Naive thymus-derived CD8-positive, alpha-beta T cell (primary cell): ENCODE measurements around the gene TSPAN4. TPM values are rescaled to one million over a fixed set of nuclear protein-coding genes. Genes with fewer than 3 reads are reported as not detected.

Source experiments
- ATAC-seq, 2 donors: fragments of 150-1000 bp; cut with Tn5 transposase in 1 of 2; sonication (Bioruptor Pico), chemical (Tn5 transposase) in 1 of 2; 1 replicate in 1 of 2; 2 replicates in 1 of 2; pipeline ENCODE4 v1.10.0; 2021; ENCODE audit warnings: mild to moderate bottlenecking in 2 of 2, moderate library complexity in 2 of 2
- POLR2A ChIA-PET: fragments of 350-600 bp; sonication (Branson Sonifier 250); formaldehyde crosslinking; loops from one replicate; lab custom pipeline; 2021; ENCODE audit warnings: antibody characterized with exemption; lab: Charles Lee
- DNase-seq, 10 donors: peaks; one replicate each; pipeline versions ENCODE4 v3.0.0 to v3.0.0-alpha.2; 2020 to 2022
- H3K27ac Mint-ChIP-seq, 10 donors: one replicate each; pipeline ENCODE4 v1.8.0; 2020 to 2022; ENCODE audit warnings: mild to moderate bottlenecking in 10 of 10, mixed read lengths in 10 of 10, moderate library complexity in 4 of 10, inconsistent platforms in 1 of 10
- H3K27me3 Mint-ChIP-seq, 5 donors: one replicate each; pipeline ENCODE4 v1.8.0; 2021 to 2022; ENCODE audit warnings: mixed read lengths in 5 of 5
- H3K36me3 Mint-ChIP-seq, 3 donors: one replicate each; pipeline ENCODE4 v1.8.0; 2020 to 2022; ENCODE audit warnings: mixed read lengths in 3 of 3, mild to moderate bottlenecking in 2 of 3, inconsistent platforms in 1 of 3
- H3K4me1 Mint-ChIP-seq, 4 donors: one replicate each; pipeline ENCODE4 v1.8.0; 2021 to 2022; ENCODE audit warnings: mixed read lengths in 4 of 4
- H3K4me3 Mint-ChIP-seq, 10 donors: one replicate each; pipeline ENCODE4 v1.8.0; 2020 to 2022; ENCODE audit warnings: mild to moderate bottlenecking in 10 of 10, mixed read lengths in 10 of 10, moderate library complexity in 6 of 10, inconsistent platforms in 1 of 10
- H3K9me3 Mint-ChIP-seq, 9 donors: one replicate each; pipeline ENCODE4 v1.8.0; 2020 to 2022; ENCODE audit warnings: mixed read lengths in 9 of 9, mild to moderate bottlenecking in 3 of 9, inconsistent platforms in 1 of 9, moderate library complexity in 1 of 9
- polyA plus RNA-seq, 3 donors: library from polyadenylated mRNA; unstranded; fragments of 300-500 nt; fragmentation: Illumina TruSeq; gene quantifications; one replicate each; pipeline ENCODE4 v1.2.3, GENCODE V29; 2021
- total RNA-seq, 8 experiments: library from RNA in 2 of 8; stranded (reverse) in 2 of 8; gene quantifications; one replicate each; pipeline ENCODE4 v1.2.3 and lab custom pipeline; 2021 to 2026

The TSPAN4 gene
- total and polyA plus RNA-seq, 5 experiments from 2014 or later = 6.0 to 12.8 (median 8.3) TPM

DNA sequence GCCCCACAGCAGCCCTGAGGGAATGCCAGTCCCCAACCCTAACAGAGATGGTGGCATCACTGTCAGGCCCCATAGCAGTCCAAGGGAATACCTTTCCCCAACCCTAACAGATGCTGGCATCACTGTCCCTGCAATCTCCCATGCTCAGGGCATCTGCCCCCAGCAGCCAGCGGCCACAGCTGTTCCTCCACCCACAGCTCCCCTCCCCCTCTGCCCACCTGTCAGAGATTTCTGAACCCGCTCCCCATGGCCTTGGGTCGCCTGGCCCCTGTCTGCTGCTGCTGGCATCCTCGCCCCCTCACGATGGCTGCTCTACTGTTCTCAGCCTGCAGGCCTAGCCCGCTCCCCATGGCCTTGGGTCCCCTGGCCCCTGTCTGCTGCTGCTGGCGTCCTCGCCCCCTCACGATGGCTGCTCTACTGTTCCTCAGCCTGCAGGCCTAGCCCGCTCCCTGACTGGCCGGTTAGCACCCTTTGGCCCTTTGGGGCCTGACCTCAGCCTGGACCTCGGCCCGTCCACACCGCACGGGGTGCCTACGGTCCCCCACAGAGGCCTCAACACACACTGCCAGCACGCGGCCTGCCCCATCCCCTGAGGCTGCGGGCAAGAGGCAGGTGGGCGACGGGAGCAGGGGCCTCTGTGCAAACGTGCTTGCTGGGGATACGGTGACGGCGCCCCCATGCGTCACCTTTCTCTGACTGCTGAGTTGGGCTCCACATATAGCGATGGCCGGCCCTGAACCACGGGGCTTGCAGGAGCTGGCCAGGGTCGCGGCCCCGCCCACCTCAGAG lies 47.2 kb downstream of the TSPAN4 start:
- DNase-seq (no peak), ATAC-seq (no peak)
- Mint-ChIP-seq H3K4me3 (no peak overlapping the region), H3K36me3 (peaks cover 0 to 9% (median 0%) of the 10 kb centered on the region in 3 donors), H3K27ac (peak overlapping the region in 1 of 10 donors; percentile 5), H3K4me1 (peaks cover 0 to 10% (median 5%) of the 10 kb centered on the region in 4 donors), H3K27me3 (no peaks in the 10 kb centered on the region), H3K9me3 (no peaks in the 10 kb centered on the region)
- POLR2A ChIA-PET = no interaction called here

DNA sequence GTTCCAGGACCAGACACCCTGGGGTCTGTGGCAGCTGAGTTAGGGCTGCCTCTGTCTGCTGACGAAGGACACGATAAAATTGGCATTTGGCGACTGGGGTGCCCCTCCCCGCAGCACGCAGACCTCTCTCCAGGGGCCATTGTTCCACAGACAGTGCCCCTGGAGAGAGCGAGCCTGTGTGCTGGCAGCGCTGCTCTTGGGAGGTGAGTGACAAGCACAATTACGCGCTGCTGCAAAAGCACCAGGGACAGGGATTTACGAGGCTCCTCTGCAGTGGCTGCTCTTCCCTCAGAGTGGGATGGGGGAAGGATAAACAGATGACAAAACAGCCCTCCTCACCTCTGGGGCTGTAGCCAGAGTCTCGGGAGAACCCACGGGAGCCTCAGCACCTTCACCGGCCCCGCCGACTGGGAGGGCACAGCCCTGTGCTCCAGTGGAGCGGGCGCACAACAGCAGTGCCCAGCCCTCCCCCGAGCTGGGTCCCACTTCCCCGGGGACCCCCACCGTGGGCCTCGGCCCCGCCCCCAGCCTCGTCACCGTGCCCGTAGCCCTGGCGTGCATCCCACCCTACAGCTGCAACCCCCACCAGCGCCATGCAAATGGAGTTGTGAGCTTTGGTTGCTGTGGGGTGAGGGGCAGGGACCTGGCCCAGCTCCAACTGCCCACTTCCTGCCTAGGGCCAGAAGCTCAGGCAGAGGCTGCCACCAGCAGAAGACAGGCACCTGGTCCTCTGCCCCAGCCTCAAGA lies 48.3 kb downstream of the TSPAN4 start:
- DNase-seq = no peak
- no peak overlapping the region for H3K27ac Mint-ChIP-seq
- POLR2A ChIA-PET = interaction anchor here (0.5 kb wide), 2 partner anchors 29 to 84 kb away, joined by 3 to 4 read pairs; no protein-coding TSS in a partner anchor

DNA sequence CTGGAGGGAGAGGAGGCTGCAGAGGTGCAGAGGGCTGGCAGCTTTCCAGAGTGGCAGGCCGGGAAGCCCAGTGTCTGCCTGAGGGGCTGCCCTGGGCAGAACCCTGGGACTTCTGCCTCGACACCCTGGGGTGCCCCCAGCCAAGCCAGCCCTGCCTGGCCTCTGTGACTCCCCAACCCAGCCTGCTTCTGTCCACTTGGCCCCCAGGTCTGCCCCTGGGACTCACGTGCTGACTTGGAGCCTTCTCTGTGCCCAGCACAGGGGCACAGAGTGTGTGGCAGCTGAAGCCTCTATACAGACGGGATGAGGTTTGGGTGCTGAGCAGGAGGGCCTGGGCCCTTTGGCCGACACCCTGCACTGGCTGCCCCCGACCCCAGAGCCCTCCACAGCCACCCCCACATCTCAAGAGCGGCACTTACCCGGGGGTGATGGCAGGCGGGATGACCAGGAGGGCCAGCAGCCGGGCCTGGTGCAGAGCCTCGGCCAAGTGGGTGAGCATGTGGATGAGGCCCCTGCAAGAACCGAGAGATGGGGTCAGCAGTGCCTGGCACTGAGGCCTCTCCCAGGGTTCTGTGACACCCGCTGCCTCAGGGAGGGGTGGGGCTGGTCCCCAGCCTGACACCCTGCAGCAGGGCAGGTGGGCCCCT lies 50.5 kb downstream of the TSPAN4 start:
- POLR2A ChIA-PET = no interaction called here
- DNase-seq = no peak
- H3K4me3 Mint-ChIP-seq = no peak overlapping the region
- no peak overlapping the region for H3K27ac Mint-ChIP-seq
- no peaks in the 10 kb centered on the region for H3K9me3 Mint-ChIP-seq
- ATAC-seq = no peak
- no peaks in the 10 kb centered on the region for H3K36me3 Mint-ChIP-seq
- H3K27me3 Mint-ChIP-seq = no peaks in the 10 kb centered on the region
- H3K4me1 Mint-ChIP-seq = peaks cover 0 to 5% (median 3%) of the 10 kb centered on the region in 4 donors

More for the DNA sequence above, 48.3 kb downstream of the TSPAN4 start:
- H3K4me3 Mint-ChIP-seq = no peak overlapping the region
- no peaks in the 10 kb centered on the region for H3K9me3 Mint-ChIP-seq
- no peak for ATAC-seq
- H3K4me1 Mint-ChIP-seq = peaks cover 0 to 7% (median 5%) of the 10 kb centered on the region in 4 donors
- H3K27me3 Mint-ChIP-seq = no peaks in the 10 kb centered on the region
- peaks cover 0 to 9% (median 0%) of the 10 kb centered on the region in 3 donors for H3K36me3 Mint-ChIP-seq

DNA sequence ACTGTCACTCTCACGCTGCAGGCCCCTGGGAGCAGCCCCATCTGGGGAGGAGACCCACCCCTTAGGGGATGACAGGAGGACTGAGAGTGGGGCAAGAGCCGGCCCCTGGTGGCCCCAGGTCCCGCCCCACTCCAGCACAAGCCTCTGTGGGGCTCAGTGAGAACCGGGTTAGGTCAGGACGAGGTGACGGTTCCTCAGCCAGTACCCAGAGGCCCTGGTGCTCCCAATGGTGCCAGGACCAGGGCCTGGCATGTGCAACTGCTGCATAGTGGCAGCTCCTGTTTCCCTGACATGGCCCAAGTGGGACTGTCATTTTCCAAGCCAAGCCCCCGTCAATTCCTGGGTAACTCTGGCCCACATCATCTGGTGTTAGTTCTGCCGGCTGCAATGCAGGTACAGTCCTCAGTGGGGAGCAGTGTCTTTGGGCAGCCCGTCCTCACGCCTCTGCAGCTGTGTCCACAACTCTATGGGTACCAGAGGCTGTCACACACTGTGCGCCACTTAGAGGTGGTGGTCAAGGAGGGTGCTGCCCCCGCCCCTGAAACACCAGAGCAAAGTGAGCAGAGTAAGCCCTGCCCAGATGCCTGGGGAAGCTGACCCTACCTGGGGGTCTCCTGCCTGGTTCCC lies 52.0 kb downstream of the TSPAN4 start:
- POLR2A ChIA-PET = interaction anchor here (0.7 kb wide), 1 partner anchor 91 kb away, joined by 9 read pairs; no protein-coding TSS in a partner anchor
- H3K27ac Mint-ChIP-seq = no peak overlapping the region
- no peak for ATAC-seq
- H3K4me3 Mint-ChIP-seq = no peak overlapping the region
- H3K27me3 Mint-ChIP-seq = no peaks in the 10 kb centered on the region
- H3K4me1 Mint-ChIP-seq = peaks cover 0 to 2% (median 0%) of the 10 kb centered on the region in 4 donors
- no peak for DNase-seq
- H3K9me3 Mint-ChIP-seq = no peaks in the 10 kb centered on the region
- H3K36me3 Mint-ChIP-seq = peaks cover 0 to 2% (median 0%) of the 10 kb centered on the region in 3 donors

DNA sequence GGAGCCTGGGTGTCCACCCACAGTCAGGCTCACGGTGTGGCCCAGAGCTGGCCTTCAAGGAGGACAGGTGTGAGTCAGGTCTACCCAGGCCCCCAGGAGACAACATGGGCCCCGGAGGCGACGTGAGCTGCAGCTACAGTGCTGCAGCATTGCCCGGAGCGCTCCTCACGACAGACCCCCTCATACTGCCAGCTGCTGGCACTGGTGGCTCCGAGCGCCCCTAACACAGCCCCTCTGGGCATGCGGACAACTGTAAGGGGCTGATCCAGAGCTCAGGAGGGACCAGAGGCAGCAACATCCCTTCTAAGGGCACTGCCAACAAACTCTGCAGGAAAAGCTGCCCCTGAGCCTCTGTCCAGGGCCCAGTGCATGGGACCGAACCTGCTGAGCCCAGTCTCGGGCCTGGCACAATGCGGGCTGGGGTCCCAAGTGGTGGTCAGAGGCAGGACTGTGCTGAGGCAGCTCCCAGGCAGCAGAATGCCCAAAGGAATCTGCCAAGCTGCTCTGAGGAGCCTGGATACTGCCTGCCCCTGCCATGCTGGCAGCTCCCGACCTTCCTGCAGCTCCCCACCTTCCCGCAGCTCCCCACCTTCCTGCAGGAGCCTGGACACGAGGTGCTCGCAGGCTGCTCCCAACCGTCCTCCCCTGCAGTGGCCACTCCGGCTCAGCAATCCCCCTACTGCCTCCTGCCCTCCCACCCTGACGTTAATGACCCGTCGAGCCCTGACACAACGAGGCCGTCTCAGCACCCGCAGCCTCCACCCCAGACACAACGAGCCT lies 52.9 kb downstream of the TSPAN4 start:
- DNase-seq (no peak), ATAC-seq (no peak)
- H3K9me3 Mint-ChIP-seq = no peaks in the 10 kb centered on the region
- no peak overlapping the region for H3K27ac Mint-ChIP-seq
- peaks cover 0 to 5% (median 0%) of the 10 kb centered on the region in 3 donors for H3K36me3 Mint-ChIP-seq
- POLR2A ChIA-PET = no interaction called here
- no peaks in the 10 kb centered on the region for H3K27me3 Mint-ChIP-seq
- H3K4me3 Mint-ChIP-seq = no peak overlapping the region
- H3K4me1 Mint-ChIP-seq = peaks cover 0 to 2% (median 0%) of the 10 kb centered on the region in 4 donors

DNA sequence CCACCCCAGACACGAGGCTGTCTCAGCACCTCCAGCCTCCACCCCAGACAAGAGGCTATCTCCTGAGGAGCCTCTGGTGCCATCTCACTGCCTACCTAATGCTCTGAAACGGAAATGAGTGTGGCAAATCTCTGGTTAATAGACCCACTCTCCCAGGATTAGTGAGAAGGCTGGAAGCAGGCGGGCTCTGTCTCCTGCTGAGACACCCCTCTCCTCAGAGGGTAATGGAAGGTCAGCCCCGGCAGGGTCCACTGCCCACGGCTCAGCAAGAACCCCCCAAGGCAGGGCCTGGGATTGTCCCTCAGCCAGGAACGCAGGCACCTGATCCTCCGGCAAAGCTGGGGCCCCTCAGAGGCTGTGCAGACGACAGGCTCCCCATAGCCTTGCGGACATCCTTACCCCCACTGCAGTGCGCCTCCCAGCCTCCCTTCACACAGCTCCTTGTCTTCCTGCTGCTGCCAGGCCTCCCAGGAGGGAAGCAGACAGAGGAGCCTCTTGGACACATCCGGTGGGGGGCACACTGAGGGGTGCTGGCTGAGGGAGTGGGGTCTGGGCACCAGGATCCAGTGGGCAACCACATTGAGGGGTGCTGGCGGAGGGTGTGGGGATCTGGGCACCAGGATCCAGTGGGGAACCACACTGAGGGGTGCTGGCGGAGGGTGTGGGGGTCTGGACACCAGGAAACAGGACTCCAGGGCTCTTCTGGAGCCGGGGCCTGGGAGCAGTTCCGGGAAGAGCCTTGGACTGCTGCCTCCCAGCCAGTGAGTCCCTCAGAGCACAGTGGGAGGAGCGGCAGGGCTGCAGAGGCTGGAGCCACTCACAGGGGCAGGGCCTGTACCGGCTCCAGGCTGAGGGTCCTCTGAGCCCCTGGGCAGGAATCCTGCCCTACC lies 54.8 kb downstream of the TSPAN4 start:
- Mint-ChIP-seq H3K4me3 (no peak overlapping the region), H3K36me3 (peaks cover 6 to 23% (median 9%) of the 10 kb centered on the region in 3 donors), H3K4me1 (peaks cover 0 to 6% (median 0%) of the 10 kb centered on the region in 4 donors), H3K27me3 (no peaks in the 10 kb centered on the region), H3K27ac (no peak overlapping the region), H3K9me3 (no peaks in the 10 kb centered on the region)
- POLR2A ChIA-PET = interaction anchor here (0.6 kb wide), 1 partner anchor 13 kb away, joined by 3 read pairs; no protein-coding TSS in a partner anchor
- DNase-seq = no peak
- no peak for ATAC-seq

DNA sequence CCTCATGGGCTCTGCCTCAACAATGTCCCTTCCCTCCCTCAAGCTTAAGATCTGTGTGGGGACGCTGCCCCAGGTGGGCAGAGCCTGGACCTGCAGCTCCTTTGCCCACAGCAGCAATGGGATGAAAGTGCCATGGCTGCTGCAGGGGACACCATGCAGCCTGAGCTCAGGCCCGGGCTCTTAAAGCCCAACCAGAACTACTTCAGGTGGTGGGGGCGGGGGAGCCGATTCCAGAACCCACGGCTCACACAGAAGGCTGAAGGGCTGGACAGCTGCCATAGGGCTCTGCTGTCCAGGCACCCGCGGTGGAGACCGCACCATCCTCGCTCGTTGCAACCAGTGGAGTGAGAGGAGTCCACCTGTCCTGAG lies 55.5 kb downstream of the TSPAN4 start:
- POLR2A ChIA-PET = no interaction called here
- H3K36me3 Mint-ChIP-seq = peaks cover 6 to 30% (median 14%) of the 10 kb centered on the region in 3 donors

DNA sequence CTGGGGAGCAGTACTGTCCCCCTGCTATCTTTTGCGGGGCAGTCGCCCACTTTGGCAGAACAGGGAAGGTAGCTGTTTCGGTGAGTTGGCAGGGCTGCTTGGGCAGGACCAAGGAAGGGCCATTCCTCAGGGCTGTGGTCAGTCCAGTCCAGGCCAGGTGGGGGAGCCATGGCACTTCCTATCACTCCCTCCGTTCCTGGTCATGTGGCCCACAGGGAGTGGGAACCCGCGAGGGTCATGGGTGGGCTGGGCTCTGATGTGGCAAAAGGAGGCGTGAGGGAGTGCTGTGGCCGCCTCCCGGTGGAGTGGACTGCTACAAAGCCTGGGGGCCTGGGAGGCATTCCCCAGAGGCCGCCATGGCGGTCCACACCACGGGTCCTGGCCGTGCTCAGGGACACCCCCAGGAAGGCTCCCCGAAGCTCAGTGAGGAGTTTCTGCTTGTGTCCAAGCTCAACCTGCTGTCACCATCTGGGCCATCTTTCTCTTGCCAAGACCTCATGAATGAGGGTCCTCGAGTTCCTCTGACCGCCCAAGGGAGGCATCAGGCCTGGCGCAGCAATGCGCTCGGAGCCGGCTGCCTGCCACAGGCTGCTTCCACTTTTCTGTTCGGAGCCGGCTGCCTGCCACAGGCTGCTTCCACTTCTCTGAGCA lies 56.0 kb downstream of the TSPAN4 start:
- POLR2A ChIA-PET = no interaction called here
- H3K36me3 Mint-ChIP-seq = peaks cover 6 to 34% (median 14%) of the 10 kb centered on the region in 3 donors
- H3K27ac Mint-ChIP-seq = no peak overlapping the region
- peaks cover 0 to 4% (median under 1%) of the 10 kb centered on the region in 4 donors for H3K4me1 Mint-ChIP-seq
- no peak for DNase-seq
- H3K4me3 Mint-ChIP-seq = no peak overlapping the region
- no peaks in the 10 kb centered on the region for H3K27me3 Mint-ChIP-seq
- ATAC-seq = no peak
- H3K9me3 Mint-ChIP-seq = no peaks in the 10 kb centered on the region

More for the DNA sequence above, 55.5 kb downstream of the TSPAN4 start:
- Mint-ChIP-seq H3K4me1 (peaks cover 0 to 6% (median 0%) of the 10 kb centered on the region in 4 donors), H3K27me3 (no peaks in the 10 kb centered on the region), H3K9me3 (no peaks in the 10 kb centered on the region), H3K27ac (no peak overlapping the region), H3K4me3 (no peak overlapping the region)
- no peak for ATAC-seq
- no peak for DNase-seq

DNA sequence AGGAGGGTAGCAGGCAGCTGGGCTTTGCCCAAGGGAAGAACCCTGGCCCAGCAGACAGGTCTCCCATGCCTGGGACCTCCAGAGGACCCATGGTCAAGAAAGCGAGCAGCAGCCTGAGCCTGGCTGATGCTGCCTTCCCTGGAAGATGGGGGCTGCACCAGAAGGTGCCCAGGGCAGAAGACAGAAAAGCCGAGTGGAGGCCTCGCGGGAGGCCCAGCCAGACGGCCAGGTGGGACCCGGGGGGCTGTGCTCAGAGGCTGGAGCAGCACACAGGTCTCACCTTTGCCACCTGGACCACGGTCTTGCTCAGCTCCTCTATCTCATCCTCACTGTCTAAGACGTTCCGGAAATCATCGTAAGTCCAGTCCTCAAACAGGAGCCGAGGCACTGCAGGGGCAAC lies 57.1 kb downstream of the TSPAN4 start:
- Mint-ChIP-seq H3K4me3 (no peak overlapping the region), H3K27me3 (no peaks in the 10 kb centered on the region), H3K27ac (no peak overlapping the region), H3K36me3 (peaks cover 6 to 42% (median 18%) of the 10 kb centered on the region in 3 donors), H3K9me3 (no peaks in the 10 kb centered on the region), H3K4me1 (peaks cover 0 to 6% (median under 1%) of the 10 kb centered on the region in 4 donors)
- ATAC-seq (no peak), DNase-seq (no peak)
- POLR2A ChIA-PET = no interaction called here

DNA sequence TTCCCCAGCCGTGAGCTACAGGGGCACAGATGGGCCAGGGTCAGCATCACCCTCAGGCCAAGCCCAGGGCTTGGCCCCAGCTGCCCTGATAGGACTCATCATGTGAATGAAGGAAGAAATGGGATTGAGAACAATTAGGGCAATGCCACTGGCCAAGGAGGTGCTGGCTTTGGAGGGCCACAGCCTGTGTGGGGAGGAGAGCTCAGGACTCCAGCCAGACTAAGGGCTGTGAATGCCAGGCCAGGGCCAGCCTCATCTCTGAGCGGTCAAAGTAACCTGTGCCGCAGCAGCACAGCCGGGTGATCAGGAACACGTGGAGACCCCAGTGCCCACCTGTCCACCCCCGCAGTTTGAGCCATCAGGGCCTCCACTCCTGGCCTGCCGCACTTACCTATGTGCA lies 57.9 kb downstream of the TSPAN4 start:
- H3K9me3 Mint-ChIP-seq = no peaks in the 10 kb centered on the region
- POLR2A ChIA-PET = interaction anchor here (0.6 kb wide), 1 partner anchor 90 kb away, joined by 3 read pairs; no protein-coding TSS in a partner anchor
- peaks cover 0 to 6% (median 1%) of the 10 kb centered on the region in 4 donors for H3K4me1 Mint-ChIP-seq
- no peak overlapping the region for H3K4me3 Mint-ChIP-seq
- H3K36me3 Mint-ChIP-seq = peaks cover 6 to 43% (median 18%) of the 10 kb centered on the region in 3 donors
- ATAC-seq (no peak), DNase-seq (no peak)
- no peak overlapping the region for H3K27ac Mint-ChIP-seq
- H3K27me3 Mint-ChIP-seq = no peaks in the 10 kb centered on the region
